HS-5 (cell line): ENCODE data around the gene BICD2.

Experiments used
- DNase-seq: peaks from one replicate; pipeline ENCODE4 v3.0.0-alpha.2; 2012; ENCODE audit warnings: low read depth

BICD2 gene

GRCh38 chr9:92668746-92669526, 95.7 kb downstream of the BICD2 start:
- peak; percentile 26 for DNase-seq

- no peak for DNase-seq
These were observed 97.6 kb downstream of the BICD2 start for GRCh38 chr9:92666912-92667532.

GRCh38 chr9:92666236-92666635, 98.4 kb downstream of the BICD2 start:
- DNase-seq, result no peak

GRCh38 chr9:92665836-92666235, 98.8 kb downstream of the BICD2 start:
- DNase-seq, result no peak

- no peak for DNase-seq
These were observed 100.1 kb downstream of the BICD2 start for GRCh38 chr9:92664394-92665152.

GRCh38 chr9:92663951-92664350, 100.7 kb downstream of the BICD2 start:
- DNase-seq, result no peak

- DNase-seq, result no peak
These were observed 101.5 kb downstream of the BICD2 start for GRCh38 chr9:92663126-92663525.

GRCh38 chr9:92661743-92662142, 102.9 kb downstream of the BICD2 start:
- DNase-seq, result no peak
